Retina (tissue), 1 donor: Measurements from ENCODE around the gene PLEKHN1.
"Not testable (repeated sequence)": the region's sequence is repeated elsewhere in the genome, so short reads cannot be mapped to it uniquely, and the experiment has no call there.

Experiments
- DNase-seq: peaks from one replicate; pipeline ENCODE4 v3.0.0-alpha.2; 2016

PLEKHN1 gene

GRCh38 chr1:997713-997992, 31.4 kb downstream of the PLEKHN1 start:
- no peak for DNase-seq

- DNase-seq: peak; percentile 76
Observed at GRCh38 chr1:997993-998744, 31.9 kb downstream of the PLEKHN1 start.

GRCh38 chr1:998745-998994, 32.4 kb downstream of the PLEKHN1 start:
- DNase-seq: no peak

GRCh38 chr1:998995-999724, 32.9 kb downstream of the PLEKHN1 start:
- peak; percentile 71 for DNase-seq

- peak; percentile 90 for DNase-seq
Observed at GRCh38 chr1:999725-1000356, 33.6 kb downstream of the PLEKHN1 start, which contains the start of gene HES4. HES4 (minus strand) TSS chr1:1000097; CDS start chr1:999973, 124 bp downstream.

GRCh38 chr1:1000357-1001056, 34.2 kb downstream of the PLEKHN1 start:
- peak; percentile 96 for DNase-seq

DNA sequence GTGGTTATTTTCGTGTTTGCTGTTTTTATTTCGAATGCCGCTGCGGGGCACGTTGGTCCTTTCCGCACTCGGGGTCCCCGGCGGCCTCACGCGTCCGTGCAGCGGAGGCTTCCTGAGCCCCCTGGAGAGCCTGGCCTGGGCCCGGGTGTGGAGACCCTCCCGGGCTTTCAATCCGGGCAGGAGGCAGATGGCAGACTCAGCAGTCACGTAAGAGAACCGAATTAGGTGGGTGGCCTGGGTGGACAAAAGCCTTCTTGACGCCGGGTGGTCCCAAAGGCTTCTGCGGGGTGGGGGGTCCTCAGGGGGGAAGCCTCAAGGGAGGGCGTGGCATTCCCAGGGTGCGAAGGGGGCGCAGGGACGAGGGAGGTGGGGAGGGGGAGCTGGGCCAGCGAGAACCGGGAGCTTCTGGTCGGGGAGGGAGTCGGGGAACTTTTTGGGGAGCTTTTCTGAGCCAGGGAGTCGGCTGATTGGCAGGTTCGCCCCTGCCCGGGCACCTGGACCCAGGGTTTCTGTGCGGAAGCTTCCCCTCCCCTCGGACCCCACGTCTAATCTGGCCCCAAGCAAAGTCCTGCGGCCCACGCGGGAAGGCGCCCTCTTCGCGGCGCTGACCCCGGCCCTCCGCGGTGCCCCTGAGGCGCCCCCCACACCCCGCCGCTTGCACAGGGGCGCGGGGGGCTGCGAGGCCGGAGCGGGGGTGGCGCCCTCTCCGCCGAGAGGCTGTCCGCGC, 34.9 kb downstream of the PLEKHN1 start:
- no peak for DNase-seq

- no peak for DNase-seq
Observed at GRCh38 chr1:1003618-1004419, 37.5 kb downstream of the PLEKHN1 start.

DNA sequence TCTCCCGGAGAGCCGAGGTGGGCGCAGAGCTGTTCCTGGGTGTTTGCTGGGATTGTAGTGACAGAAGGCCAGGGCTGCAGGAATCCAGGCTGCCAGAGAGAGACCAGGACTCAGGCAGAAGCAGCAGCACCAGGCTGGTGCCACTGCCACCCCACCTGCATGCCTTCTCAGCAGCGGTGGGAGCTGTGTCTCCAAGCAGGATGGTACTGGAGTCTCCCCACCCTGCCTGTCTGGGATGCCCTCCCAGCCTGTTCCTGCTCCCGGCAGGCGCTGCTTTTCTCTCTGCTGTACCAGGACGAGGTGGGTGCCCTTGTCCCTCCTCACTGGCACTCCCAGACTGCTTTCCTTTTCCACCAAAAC, 38.1 kb downstream of the PLEKHN1 start:
- DNase-seq: no peak

DNA sequence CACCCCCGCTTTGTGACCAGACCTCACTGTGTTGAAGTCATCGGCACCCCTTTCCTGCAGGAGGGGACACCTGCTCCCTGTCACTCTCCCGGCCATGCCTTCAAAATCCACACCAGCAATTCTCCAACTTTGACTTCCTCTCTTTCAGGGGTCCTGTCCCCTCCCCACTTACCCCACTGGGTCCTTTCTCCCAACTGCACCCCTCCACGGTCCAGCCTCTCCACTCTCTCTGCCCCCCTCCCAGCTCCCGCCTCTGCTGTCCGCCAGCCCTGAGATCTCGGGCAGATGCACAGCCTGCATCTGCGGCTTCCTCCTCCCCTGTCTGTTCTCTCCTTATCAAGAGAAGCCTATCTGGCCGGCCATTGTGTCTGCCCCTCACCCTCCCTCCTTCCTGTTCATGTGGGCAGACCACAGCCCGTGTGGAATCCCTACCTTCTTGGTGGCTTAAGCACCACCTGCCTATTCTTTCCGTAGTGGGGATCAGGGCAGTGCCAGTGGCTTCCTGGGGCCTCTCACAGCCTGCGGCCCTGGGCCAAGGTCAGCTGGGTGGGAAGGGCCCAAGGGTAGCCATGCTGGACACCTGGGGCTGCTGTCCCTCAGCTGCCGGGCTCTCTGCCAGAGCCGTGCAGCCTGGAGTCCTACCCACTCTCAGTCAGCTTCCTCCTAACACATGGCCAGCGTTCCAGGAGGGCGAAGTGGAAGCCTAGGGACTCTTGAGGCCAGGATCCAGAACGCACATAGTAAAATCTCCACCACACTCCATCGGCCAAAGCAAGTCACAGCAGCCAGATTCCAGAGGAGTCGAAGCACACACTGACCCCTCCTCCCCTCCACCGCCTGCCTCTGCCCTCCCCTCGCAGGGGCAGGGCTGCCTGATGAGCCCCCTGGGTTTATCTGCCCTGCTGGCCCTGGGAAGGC, 38.8 kb downstream of the PLEKHN1 start:
- DNase-seq: peak; percentile 62

GRCh38 chr1:1005774-1006304, 39.6 kb downstream of the PLEKHN1 start:
- no peak for DNase-seq

GRCh38 chr1:1006305-1007159, 40.2 kb downstream of the PLEKHN1 start:
- DNase-seq: peak; percentile 15

- not testable (repeated sequence) for DNase-seq
Observed at GRCh38 chr1:1010131-1010530, 43.8 kb downstream of the PLEKHN1 start.

GRCh38 chr1:1011396-1011949, 45.2 kb downstream of the PLEKHN1 start:
- DNase-seq: no peak

- not testable (repeated sequence) for DNase-seq
Observed at GRCh38 chr1:1012736-1013104, 46.4 kb downstream of the PLEKHN1 start.

- peak; percentile 79 for DNase-seq
Observed at GRCh38 chr1:1013105-1013921, 47.0 kb downstream of the PLEKHN1 start, which contains the start of gene ISG15. ISG15 (plus strand) TSS chr1:1013497; CDS start chr1:1013574, 77 bp downstream.

DNA sequence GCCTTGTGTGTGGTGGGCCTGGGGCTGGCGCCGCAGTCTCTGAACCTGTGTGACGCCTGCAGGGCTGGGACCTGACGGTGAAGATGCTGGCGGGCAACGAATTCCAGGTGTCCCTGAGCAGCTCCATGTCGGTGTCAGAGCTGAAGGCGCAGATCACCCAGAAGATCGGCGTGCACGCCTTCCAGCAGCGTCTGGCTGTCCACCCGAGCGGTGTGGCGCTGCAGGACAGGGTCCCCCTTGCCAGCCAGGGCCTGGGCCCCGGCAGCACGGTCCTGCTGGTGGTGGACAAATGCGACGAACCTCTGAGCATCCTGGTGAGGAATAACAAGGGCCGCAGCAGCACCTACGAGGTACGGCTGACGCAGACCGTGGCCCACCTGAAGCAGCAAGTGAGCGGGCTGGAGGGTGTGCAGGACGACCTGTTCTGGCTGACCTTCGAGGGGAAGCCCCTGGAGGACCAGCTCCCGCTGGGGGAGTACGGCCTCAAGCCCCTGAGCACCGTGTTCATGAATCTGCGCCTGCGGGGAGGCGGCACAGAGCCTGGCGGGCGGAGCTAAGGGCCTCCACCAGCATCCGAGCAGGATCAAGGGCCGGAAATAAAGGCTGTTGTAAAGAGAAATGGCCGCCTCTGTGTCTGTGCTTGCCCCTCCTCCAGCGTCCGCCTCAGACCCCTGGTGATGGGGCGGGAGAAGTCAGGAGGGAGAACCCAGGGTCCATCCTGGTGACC, 47.8 kb downstream of the PLEKHN1 start:
- no peak for DNase-seq
